Calu3 (cell line): Measurements from ENCODE around the gene GAA. TPM values are rescaled to one million over a fixed set of nuclear protein-coding genes. Genes with fewer than 3 reads are reported as not detected.

Source experiments
- Bru-seq: library from RNA; stranded (reverse); fragments of 400-500 nt; gene quantifications from one replicate; lab custom pipeline; 2021; lab: Mats Ljungman, UMichigan
- BruChase-seq, 2 experiments: library from RNA; stranded (reverse); fragments of 400-500 nt; gene quantifications; one replicate each; lab custom pipeline; 2021; lab: Mats Ljungman, UMichigan
- BruUV-seq: library from RNA; stranded (reverse); fragments of 400-500 nt; replicated peaks from 2 replicates; lab custom pipeline; 2021; lab: Mats Ljungman, UMichigan
- CTCF ChIA-PET: fragments of 300-600 bp; sonication (Branson Sonifier 250); formaldehyde crosslinking; loops from one replicate; lab custom pipeline; 2022; ENCODE audit warnings: antibody characterized with exemption; lab: Charles Lee
- DNase-seq: peaks from one replicate; pipeline ENCODE4 v3.0.0; 2022
- H3K27ac Mint-ChIP-seq: one replicate; pipeline ENCODE4 v1.8.0; 2022; ENCODE audit warnings: mixed read lengths; ENCODE audit not compliant: unreplicated experiment
- H3K27me3 Mint-ChIP-seq: one replicate; pipeline ENCODE4 v1.8.0; 2022; ENCODE audit warnings: mixed read lengths; ENCODE audit not compliant: unreplicated experiment
- H3K36me3 Mint-ChIP-seq: one replicate; pipeline ENCODE4 v1.8.0; 2022; ENCODE audit warnings: mild to moderate bottlenecking, moderate library complexity, mixed read lengths; ENCODE audit not compliant: insufficient read depth, unreplicated experiment
- H3K4me1 Mint-ChIP-seq: one replicate; pipeline ENCODE4 v1.8.0; 2022; ENCODE audit warnings: mild to moderate bottlenecking, low read depth, mixed read lengths; ENCODE audit not compliant: unreplicated experiment
- H3K4me3 Mint-ChIP-seq: one replicate; pipeline ENCODE4 v1.8.0; 2022; ENCODE audit warnings: mild to moderate bottlenecking, low read depth, moderate library complexity, mixed read lengths; ENCODE audit not compliant: unreplicated experiment
- H3K9me3 Mint-ChIP-seq: one replicate; pipeline ENCODE4 v1.8.0; 2022; ENCODE audit warnings: low read depth, mixed read lengths; ENCODE audit not compliant: unreplicated experiment
- intact Hi-C: fragments of 100-400 bp; cut with micrococcal nuclease; formaldehyde crosslinking; loops from one replicate; pipeline ENCODE4 v1.10.0; 2022; ENCODE audit not compliant: unreplicated experiment
- long read RNA-seq: library from polyadenylated mRNA; stranded (forward); transcript quantifications from one replicate; pipeline ENCODE4 v2.0.0, GENCODE V29; 2022
- total RNA-seq: library from RNA; stranded (reverse); gene quantifications from 2 replicates; pipeline ENCODE4 v1.2.3, GENCODE V29; 2022
- TF ChIP-seq, protein P1 (sequence below): fragments of 200-600 bp; IDR thresholded peaks from one replicate; pipeline ENCODE4 v1.8.0; 2022; ENCODE audit warnings: antibody characterized with exemption; ENCODE audit not compliant: unreplicated experiment

Gene GAA
- 73.1 and 82.4 TPM in 2 replicates for total RNA-seq
- percentile 48 among the genes with signal in this experiment for Bru-seq, nascent RNA
- BruChase-seq, experiment 1, labeled RNA remaining after a 6-hour chase = percentile 63 among the genes with signal in this experiment
- percentile 59 among the genes with signal in this experiment for BruChase-seq, experiment 2, labeled RNA remaining after a 2-hour chase
- long read RNA-seq, transcript GAA-202 (21 exons, 3,549 nt) = major isoform, 33 of 109 reads
- long read RNA-seq, transcript GAA-201 (20 exons, 3,626 nt) = minor isoform, 5 of 109 reads
- long read RNA-seq, partial matches to known transcripts = 35 of 109 reads
- long read RNA-seq, other reads (novel, unspliced or antisense) = 35 of 109 reads

DNA sequence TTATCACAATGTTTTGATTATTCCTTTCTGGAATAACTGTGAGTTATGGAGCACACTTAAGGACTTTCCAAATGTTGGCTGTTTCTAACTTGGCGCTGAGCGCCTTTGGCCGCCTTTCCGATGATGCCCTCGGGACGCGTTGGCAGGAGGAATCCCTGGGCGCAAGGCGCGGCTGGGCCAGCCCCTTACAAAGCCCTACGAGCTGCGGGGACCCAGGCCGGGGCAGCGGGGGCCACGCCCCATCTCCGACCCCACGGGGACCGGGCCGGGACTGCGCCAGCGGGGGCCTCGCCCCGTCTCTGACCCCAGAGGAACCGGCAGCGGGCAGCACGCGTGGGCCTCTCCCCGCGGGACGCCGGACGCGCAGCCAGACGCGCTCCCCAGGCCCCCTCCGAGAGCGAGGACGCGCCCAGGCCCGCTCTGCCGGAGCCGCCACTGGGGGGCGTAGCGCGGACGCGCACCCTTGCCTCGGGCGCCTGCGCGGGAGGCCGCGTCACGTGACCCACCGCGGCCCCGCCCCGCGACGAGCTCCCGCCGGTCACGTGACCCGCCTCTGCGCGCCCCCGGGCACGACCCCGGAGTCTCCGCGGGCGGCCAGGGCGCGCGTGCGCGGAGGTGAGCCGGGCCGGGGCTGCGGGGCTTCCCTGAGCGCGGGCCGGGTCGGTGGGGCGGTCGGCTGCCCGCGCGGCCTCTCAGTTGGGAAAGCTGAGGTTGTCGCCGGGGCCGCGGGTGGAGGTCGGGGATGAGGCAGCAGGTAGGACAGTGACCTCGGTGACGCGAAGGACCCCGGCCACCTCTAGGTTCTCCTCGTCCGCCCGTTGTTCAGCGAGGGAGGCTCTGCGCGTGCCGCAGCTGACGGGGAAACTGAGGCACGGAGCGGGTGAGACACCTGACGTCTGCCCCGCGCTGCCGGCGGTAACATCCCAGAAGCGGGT lies at the start of gene GAA:
GAA (plus strand) TSS at position 571 of the 935 bp plus-strand sequence. CDS start 3,006 bp downstream, outside the sequence.
- Mint-ChIP-seq H3K4me3 (peak within 1 kb of the TSS; percentile 81), H3K27ac (peak within 1 kb of the TSS; percentile 88), H3K9me3 (no peaks in the 10 kb centered on the region), H3K4me1 (peaks cover 13% of the 10 kb centered on the region), H3K27me3 (peaks cover 15% of the 10 kb centered on the region), H3K36me3 (peaks cover 17% of the 10 kb centered on the region)
- intact Hi-C loops = no loop called here
- peak; percentile 94 for DNase-seq
- TF ChIP-seq, protein P1, sequence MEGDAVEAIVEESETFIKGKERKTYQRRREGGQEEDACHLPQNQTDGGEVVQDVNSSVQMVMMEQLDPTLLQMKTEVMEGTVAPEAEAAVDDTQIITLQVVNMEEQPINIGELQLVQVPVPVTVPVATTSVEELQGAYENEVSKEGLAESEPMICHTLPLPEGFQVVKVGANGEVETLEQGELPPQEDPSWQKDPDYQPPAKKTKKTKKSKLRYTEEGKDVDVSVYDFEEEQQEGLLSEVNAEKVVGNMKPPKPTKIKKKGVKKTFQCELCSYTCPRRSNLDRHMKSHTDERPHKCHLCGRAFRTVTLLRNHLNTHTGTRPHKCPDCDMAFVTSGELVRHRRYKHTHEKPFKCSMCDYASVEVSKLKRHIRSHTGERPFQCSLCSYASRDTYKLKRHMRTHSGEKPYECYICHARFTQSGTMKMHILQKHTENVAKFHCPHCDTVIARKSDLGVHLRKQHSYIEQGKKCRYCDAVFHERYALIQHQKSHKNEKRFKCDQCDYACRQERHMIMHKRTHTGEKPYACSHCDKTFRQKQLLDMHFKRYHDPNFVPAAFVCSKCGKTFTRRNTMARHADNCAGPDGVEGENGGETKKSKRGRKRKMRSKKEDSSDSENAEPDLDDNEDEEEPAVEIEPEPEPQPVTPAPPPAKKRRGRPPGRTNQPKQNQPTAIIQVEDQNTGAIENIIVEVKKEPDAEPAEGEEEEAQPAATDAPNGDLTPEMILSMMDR = peak; percentile 89
- CTCF ChIA-PET = interaction anchor here (0.6 to 1.4 kb wide), 9 partner anchors 9 to 162 kb away, joined by 3 to 11 read pairs (median 4); partner anchors contain the start of gene CARD14
- BruUV-seq = no TSS peak

GRCh38 chr17:80051681-80052080 lies 49.7 kb upstream of the GAA start:
- no peaks in the 10 kb centered on the region for H3K9me3 Mint-ChIP-seq
- no TSS peak for BruUV-seq
- DNase-seq = no peak
- H3K27me3 Mint-ChIP-seq = no peaks in the 10 kb centered on the region
- intact Hi-C loops = no loop called here
- CTCF ChIA-PET = no interaction called here
- no peak overlapping the region for H3K27ac Mint-ChIP-seq
- no peak overlapping the region for H3K4me3 Mint-ChIP-seq
- no peaks in the 10 kb centered on the region for H3K4me1 Mint-ChIP-seq
- H3K36me3 Mint-ChIP-seq = no peaks in the 10 kb centered on the region
- TF ChIP-seq, protein P1 = no peak

GRCh38 chr17:80053102-80053501 lies 48.3 kb upstream of the GAA start:
- no peak overlapping the region for H3K27ac Mint-ChIP-seq
- CTCF ChIA-PET = no interaction called here
- H3K4me1 Mint-ChIP-seq = no peaks in the 10 kb centered on the region
- no peaks in the 10 kb centered on the region for H3K27me3 Mint-ChIP-seq
- TF ChIP-seq, protein P1 = no peak
- no peaks in the 10 kb centered on the region for H3K9me3 Mint-ChIP-seq
- intact Hi-C loops = no loop called here
- no peak for DNase-seq
- no peak overlapping the region for H3K4me3 Mint-ChIP-seq
- H3K36me3 Mint-ChIP-seq = no peaks in the 10 kb centered on the region
- no TSS peak for BruUV-seq

- no peak for DNase-seq
- Mint-ChIP-seq H3K27me3 (no peaks in the 10 kb centered on the region), H3K27ac (no peak overlapping the region), H3K36me3 (no peaks in the 10 kb centered on the region), H3K4me1 (peaks cover 14% of the 10 kb centered on the region), H3K4me3 (no peak overlapping the region), H3K9me3 (no peaks in the 10 kb centered on the region)
- no TSS peak for BruUV-seq
- TF ChIP-seq, protein P1 = no peak
- CTCF ChIA-PET = no interaction called here
- intact Hi-C loops = no loop called here
Observed at GRCh38 chr17:80055597-80055996, 45.8 kb upstream of the GAA start.
